Activated CD4-positive, alpha-beta T cell treated with anti-CD3 and anti-CD28 coated beads, Interleukin-2, amount 50 U/mL, for 16 hours (primary cell): Measurements from ENCODE around the gene NUP205.
"Not testable (repeated sequence)": the region's sequence is repeated elsewhere in the genome, so short reads cannot be mapped to it uniquely, and the experiment has no call there.

Experiments
- DNase-seq: peaks from one replicate; pipeline ENCODE4 v3.0.0-alpha.2; 2020

NUP205 gene

DNA sequence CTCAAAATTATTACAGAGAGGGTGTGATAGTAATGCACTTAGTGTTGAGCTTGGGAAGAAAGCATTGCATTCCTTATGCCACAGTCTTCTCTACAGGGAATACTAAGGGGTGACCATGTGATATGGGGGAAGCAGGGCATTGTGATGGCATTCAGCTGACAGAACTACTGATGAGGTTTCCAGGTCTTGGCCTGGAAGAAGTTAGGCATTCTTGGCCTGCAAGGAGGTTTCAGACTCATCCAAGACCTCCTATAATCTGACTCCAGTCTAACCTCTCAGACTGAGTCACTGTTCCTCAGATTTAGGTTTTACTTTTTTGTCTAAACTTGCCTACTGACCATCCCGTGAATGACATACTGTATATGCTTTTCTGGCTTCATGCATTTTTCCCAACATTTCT is 112.5 kb downstream of the NUP205 start:
- no peak for DNase-seq

DNA sequence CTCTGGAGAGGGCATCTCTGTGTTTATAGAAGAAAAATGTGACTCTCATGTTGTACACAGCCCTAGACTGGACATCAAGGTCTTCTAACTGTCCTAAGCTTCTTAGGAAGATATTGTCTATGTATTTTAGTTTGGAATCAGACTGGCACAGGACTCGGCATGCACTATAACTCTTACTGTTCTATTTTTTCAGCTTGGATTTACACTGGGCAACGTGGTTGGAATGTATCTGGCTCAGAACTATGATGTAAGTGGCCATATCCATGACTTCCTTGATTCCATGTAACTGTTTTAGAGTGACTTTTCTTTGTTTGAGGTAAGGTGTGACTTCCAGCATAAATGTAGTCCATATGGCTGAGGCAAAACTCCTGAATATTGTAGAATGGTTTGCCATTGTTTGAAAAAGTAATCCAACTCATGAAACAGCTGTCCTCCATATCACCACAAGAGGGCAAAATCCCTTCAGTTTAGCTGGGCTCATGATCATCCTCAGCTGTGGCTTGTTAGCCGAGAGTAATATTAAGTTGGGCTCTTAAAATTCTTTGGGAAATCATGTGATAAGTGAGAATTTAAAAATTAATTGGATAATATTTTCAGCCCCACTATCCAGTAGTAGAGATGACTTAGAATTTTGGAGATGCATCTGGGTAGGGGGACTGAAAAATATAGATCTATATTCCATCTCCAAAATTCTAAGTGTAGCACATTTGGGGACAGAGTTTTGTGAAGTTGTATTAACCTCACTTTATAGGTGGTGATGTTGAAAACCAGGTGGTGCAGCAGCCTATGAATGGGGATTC is 115.0 kb downstream of the NUP205 start:
- peak; percentile 35 for DNase-seq

DNA sequence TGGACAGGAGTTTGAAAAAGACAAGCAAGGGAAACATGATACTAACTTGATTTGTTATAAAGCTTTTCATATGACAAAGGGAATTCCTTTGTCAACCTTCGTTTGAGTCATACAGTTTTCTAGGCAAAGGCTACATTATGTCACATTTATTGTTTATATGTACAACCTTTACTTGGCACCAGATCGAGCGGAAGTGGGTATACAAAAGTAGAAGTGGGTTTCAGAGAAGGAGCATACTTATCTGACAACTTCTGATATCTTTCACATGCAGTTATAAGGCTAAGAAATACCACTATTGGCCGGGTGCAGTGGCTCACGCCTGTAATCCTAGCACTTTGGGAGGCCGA is 115.6 kb downstream of the NUP205 start:
- DNase-seq = no peak

DNA sequence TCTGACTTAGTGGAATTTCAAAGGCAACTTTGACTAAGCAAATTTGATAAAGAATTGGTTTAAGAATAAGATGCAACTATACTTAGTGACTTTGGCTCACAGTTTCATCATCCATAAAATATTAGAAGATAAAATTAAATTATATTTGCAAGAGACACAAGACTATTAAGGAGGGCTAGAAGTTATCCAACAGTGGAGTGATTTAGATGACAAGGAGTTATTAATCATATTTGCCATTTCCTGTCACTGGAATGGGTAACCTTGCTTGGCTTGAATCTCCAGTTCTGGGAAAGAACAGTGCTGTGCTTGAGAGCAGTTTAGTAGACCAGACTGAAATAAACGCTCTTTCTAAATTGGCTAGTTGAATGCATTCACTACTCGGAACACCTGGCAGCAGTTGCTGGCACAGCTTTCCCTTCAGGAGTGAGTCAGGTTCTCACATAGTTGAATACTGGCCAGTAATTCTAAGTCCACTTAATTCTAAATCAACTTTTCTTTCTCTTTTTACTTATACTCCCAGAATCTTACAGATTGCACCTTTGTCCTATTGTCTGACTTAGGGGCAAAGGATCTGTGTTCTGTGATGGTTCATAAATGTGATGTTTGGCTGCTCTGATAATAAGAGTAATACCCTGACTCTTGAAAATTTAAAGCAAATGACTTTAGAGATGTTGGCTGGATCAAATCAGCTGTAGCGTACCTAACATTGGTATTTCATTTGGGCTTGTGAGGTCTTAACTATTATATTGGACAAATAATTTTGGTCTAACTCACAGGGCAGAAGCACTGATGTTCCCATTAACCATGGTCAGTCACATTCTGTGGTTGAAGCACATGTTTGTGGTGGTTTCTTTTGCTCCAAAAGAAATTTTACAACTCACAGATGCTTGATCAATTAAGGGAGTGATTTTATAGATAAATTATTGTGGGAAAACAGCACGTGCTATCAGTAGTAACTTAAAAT is 121.2 kb downstream of the NUP205 start:
- no peak for DNase-seq

GRCh38 chr7:135681762-135682161 is 124.0 kb downstream of the NUP205 start:
- no peak for DNase-seq

GRCh38 chr7:135682191-135682590 is 124.5 kb downstream of the NUP205 start:
- DNase-seq = no peak

GRCh38 chr7:135683609-135684008 is 125.9 kb downstream of the NUP205 start:
- no peak for DNase-seq

DNA sequence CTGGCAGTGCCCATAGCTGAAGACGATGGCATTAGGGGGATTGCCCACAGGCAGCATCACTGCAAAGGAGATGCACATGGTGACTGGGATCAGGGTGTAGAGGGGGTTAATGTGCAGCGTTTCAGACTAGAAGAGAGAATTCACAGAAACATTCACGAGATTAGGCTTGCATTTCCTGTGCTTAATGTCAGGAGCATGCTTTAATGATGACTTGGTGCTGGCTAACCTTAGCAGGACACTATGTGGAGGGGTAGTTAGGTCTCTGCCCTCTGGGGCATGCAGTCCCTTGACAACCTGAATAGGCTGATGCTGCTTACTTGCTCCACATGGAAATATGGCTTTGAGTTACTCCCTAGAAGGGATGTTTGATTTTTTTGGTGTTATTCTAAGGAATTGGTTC is 126.4 kb downstream of the NUP205 start:
- no peak for DNase-seq

DNA sequence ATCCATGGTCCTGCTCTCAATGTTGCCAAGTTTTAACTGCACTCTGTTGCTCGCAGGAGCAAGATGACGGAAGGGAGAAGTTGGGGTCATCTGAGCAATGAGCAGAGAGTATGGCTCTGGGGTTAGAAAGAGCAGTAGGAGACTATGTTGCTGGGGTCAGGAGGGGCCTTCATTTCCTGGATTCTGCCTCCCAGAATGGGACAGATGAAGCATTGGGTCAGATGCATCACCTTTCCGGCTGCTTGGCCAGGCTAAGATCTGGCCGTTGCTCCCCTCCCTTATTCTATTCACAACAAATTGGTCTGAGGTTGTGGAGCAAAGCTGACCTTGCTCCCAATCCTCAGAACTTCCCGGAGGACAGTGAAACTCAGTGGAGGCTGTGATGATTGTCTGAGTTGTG is 127.0 kb downstream of the NUP205 start:
- DNase-seq = no peak

- no peak for DNase-seq
Measured at GRCh38 chr7:135685306-135686084, 127.8 kb downstream of the NUP205 start.

- no peak for DNase-seq
Measured at GRCh38 chr7:135687466-135687865, 129.7 kb downstream of the NUP205 start.

GRCh38 chr7:135690566-135690965 is 132.8 kb downstream of the NUP205 start:
- no peak for DNase-seq

DNA sequence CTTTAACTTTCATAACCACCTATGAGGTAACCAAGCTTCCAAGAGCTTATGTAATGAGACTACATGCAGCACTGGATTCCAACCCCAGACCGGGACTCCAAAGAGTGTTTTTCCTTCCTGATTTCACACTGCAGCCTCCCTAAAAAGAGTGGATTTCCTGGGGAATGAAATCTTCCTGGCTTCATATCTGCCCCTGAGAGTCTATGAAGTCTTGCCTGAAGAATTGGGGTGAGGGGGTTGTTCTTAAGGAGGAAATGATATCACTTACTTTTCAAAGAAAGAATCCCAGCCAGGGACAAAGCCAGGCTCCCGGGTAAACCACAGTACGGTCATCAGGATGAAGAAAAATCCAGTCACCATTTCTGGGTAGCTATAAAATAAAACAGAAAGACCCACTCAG is 134.3 kb downstream of the NUP205 start:
- no peak for DNase-seq

- not testable (repeated sequence) for DNase-seq
Measured at GRCh38 chr7:135692606-135693005, 134.9 kb downstream of the NUP205 start.

- no peak for DNase-seq
Measured at GRCh38 chr7:135693558-135693957, 135.8 kb downstream of the NUP205 start.

- DNase-seq = no peak
Measured at GRCh38 chr7:135697276-135698049, 139.7 kb downstream of the NUP205 start.
